ENCODE measurements around the gene COL15A1.

Gene COL15A1

DNA sequence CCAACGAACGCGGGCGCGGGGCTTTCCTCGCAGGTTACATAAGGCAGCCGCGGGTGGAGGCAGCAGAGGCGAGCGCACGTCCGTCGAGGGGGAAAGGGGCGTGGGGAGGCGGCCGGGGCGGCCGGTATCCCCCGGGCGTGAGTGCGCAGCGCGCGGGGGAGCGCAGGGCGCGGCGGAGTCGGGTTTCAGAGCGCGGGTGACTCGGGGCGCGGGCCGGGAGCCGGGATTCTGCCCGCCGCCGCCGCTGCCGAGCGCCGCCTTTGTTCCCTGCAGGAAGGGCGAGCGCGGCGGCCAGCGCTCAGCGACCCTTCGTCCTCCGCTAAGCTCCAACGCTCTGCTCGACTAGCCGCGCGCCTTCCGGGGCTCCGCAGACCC, at the start of gene COL15A1:
Gene COL15A1 (plus strand): TSS at position 226 of the 375 bp plus-strand sequence. CDS start 155 bp downstream, outside the sequence.
- no peak within 1 kb of the TSS for H3K4me2 ChIP-seq (ENCODE audit: low read length)
- H3K4me3 ChIP-seq (ENCODE audit: low read length), result no peak within 1 kb of the TSS
- no peaks in the 10 kb centered on the region for H3K9me3 ChIP-seq (ENCODE audit: control insufficient read depth, insufficient read depth, low read length)
- peaks cover 29% of the 10 kb centered on the region for H3K27me3 ChIP-seq (ENCODE audit: control insufficient read depth, low read length)
- H3F3A ChIP-seq (ENCODE audit: control insufficient read depth, insufficient read depth), result no peaks in the 10 kb centered on the region
- H3K79me2 ChIP-seq (ENCODE audit: control insufficient read depth, low read length), result no peaks in the 10 kb centered on the region
- H3K27ac ChIP-seq (ENCODE audit: low read depth, low read length), result no peak within 1 kb of the TSS
- H4K20me1 ChIP-seq (ENCODE audit: control insufficient read depth, insufficient read depth, low read depth, low read length), result no peaks in the 10 kb centered on the region
- H3K9me2 ChIP-seq (replicated peaks; ENCODE audit: control insufficient read depth, low read length), result no peaks in the 10 kb centered on the region
- TF ChIP-seq, protein P1, sequence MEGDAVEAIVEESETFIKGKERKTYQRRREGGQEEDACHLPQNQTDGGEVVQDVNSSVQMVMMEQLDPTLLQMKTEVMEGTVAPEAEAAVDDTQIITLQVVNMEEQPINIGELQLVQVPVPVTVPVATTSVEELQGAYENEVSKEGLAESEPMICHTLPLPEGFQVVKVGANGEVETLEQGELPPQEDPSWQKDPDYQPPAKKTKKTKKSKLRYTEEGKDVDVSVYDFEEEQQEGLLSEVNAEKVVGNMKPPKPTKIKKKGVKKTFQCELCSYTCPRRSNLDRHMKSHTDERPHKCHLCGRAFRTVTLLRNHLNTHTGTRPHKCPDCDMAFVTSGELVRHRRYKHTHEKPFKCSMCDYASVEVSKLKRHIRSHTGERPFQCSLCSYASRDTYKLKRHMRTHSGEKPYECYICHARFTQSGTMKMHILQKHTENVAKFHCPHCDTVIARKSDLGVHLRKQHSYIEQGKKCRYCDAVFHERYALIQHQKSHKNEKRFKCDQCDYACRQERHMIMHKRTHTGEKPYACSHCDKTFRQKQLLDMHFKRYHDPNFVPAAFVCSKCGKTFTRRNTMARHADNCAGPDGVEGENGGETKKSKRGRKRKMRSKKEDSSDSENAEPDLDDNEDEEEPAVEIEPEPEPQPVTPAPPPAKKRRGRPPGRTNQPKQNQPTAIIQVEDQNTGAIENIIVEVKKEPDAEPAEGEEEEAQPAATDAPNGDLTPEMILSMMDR (IDR thresholded peaks at IDR 0.05; ENCODE audit: low read depth, low read length, poor library complexity, severe bottlenecking), result no peak
- no peak for TF ChIP-seq EZH2phosphoT487 (IDR thresholded peaks at IDR 0.05; ENCODE audit: borderline replicate concordance, low read length)
- no peaks in the 10 kb centered on the region for H3K36me3 ChIP-seq (ENCODE audit: control insufficient read depth, low read length)
- H3K4me1 ChIP-seq (ENCODE audit: control insufficient read depth, low read length), result no peaks in the 10 kb centered on the region

- H3K27ac ChIP-seq (ENCODE audit: low read depth, low read length), result no peak overlapping the region
- no peaks in the 10 kb centered on the region for H3F3A ChIP-seq (ENCODE audit: control insufficient read depth, insufficient read depth)
- no peaks in the 10 kb centered on the region for H3K79me2 ChIP-seq (ENCODE audit: control insufficient read depth, low read length)
- no peak overlapping the region for H3K4me2 ChIP-seq (ENCODE audit: low read length)
- H3K9me2 ChIP-seq (replicated peaks; ENCODE audit: control insufficient read depth, low read length), result no peaks in the 10 kb centered on the region
- H3K27me3 ChIP-seq (ENCODE audit: control insufficient read depth, low read length), result peaks cover 9% of the 10 kb centered on the region; the same call in 1 of the 2 replicates
- H3K4me1 ChIP-seq (ENCODE audit: control insufficient read depth, low read length), result no peaks in the 10 kb centered on the region
- H3K4me3 ChIP-seq (ENCODE audit: low read length), result no peak overlapping the region
- H4K20me1 ChIP-seq (ENCODE audit: control insufficient read depth, insufficient read depth, low read depth, low read length), result no peaks in the 10 kb centered on the region
- H3K9me3 ChIP-seq (ENCODE audit: control insufficient read depth, insufficient read depth, low read length), result no peaks in the 10 kb centered on the region
- TF ChIP-seq, protein P1 (IDR thresholded peaks at IDR 0.05; ENCODE audit: low read depth, low read length, poor library complexity, severe bottlenecking), result no peak
- no peak for TF ChIP-seq EZH2phosphoT487 (IDR thresholded peaks at IDR 0.05; ENCODE audit: borderline replicate concordance, low read length)
- no peaks in the 10 kb centered on the region for H3K36me3 ChIP-seq (ENCODE audit: control insufficient read depth, low read length)
These were observed 49.5 kb upstream of the COL15A1 start for GRCh38 chr9:98894171-98894570.

DNA sequence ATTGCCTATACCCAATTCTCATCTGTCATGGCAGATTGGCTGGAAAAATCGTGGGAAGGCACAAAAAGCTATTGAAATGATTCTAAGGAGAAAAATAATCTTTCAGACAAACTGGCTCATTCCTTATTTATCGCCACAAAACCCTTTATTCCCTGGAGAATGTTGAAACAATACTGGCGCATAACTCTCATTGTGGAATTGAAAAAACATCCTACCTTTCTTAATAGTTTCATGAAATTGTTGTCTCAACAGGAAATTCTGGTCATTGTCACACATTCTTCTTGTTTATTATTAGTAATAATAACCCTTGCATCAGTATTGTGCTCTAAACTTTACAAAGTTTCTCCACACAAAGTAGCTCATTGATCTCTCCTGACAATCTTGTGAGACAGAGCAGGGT, 48.9 kb upstream of the COL15A1 start:
- Histone ChIP-seq H3K4me1 (ENCODE audit: control insufficient read depth, low read length) (no peaks in the 10 kb centered on the region), H3K27ac (ENCODE audit: low read depth, low read length) (no peak overlapping the region), H3K79me2 (ENCODE audit: control insufficient read depth, low read length) (no peaks in the 10 kb centered on the region), H4K20me1 (ENCODE audit: control insufficient read depth, insufficient read depth, low read depth, low read length) (no peaks in the 10 kb centered on the region), H3K36me3 (ENCODE audit: control insufficient read depth, low read length) (no peaks in the 10 kb centered on the region), H3K4me3 (ENCODE audit: low read length) (no peak overlapping the region), H3F3A (ENCODE audit: control insufficient read depth, insufficient read depth) (no peaks in the 10 kb centered on the region), H3K9me3 (ENCODE audit: control insufficient read depth, insufficient read depth, low read length) (no peaks in the 10 kb centered on the region), H3K9me2 (replicated peaks; ENCODE audit: control insufficient read depth, low read length) (no peaks in the 10 kb centered on the region), H3K4me2 (ENCODE audit: low read length) (no peak overlapping the region), H3K27me3 (ENCODE audit: control insufficient read depth, low read length) (peaks cover 10% of the 10 kb centered on the region; the same call in 1 of the 2 replicates)
- TF ChIP-seq, protein P1 (IDR thresholded peaks at IDR 0.05; ENCODE audit: low read depth, low read length, poor library complexity, severe bottlenecking), result no peak
- no peak for TF ChIP-seq EZH2phosphoT487 (IDR thresholded peaks at IDR 0.05; ENCODE audit: borderline replicate concordance, low read length)
